Epithelial cell of esophagus (primary cell): ENCODE data around the gene NMUR1.
"Not testable (repeated sequence)": the region's sequence is repeated elsewhere in the genome, so short reads cannot be mapped to it uniquely, and the experiment has no call there.

Experiments used
- DNase-seq: peaks from one replicate; pipeline ENCODE4 v3.0.0; 2010; ENCODE audit warnings: low read depth
- H3K4me3 ChIP-seq: 2 replicates; pipeline ENCODE4 v1.5.1; 2011; ENCODE audit warnings: mild to moderate bottlenecking, low read length, control low read depth
- CTCF ChIP-seq: IDR thresholded peaks from 2 replicates; pipeline ENCODE4 v1.5.1; 2011; ENCODE audit warnings: low read depth, mild to moderate bottlenecking, low read length, control low read depth, inconsistent platforms; ENCODE audit not compliant: insufficient read depth; ENCODE audit errors: missing control alignments

NMUR1 gene

GRCh38 chr2:231571661-231572191 is 41.5 kb upstream of the NMUR1 start:
- H3K4me3 ChIP-seq: no peak overlapping the region
- peak; percentile 9 for DNase-seq
- TF ChIP-seq CTCF: no peak

- not testable (repeated sequence) for DNase-seq
These were observed 40.7 kb upstream of the NMUR1 start for GRCh38 chr2:231570915-231571314.

GRCh38 chr2:231568785-231569435 is 38.7 kb upstream of the NMUR1 start:
- no peak for DNase-seq
- TF ChIP-seq CTCF: no peak
- H3K4me3 ChIP-seq: no peak overlapping the region

More at GRCh38 chr2:231570915-231571314, 40.7 kb upstream of the NMUR1 start:
- not testable (repeated sequence) for H3K4me3 ChIP-seq

GRCh38 chr2:231568098-231568784 is 38.0 kb upstream of the NMUR1 start:
- no peak for DNase-seq
- no peak overlapping the region for H3K4me3 ChIP-seq
- TF ChIP-seq CTCF: no peak

GRCh38 chr2:231567159-231567558 is 36.9 kb upstream of the NMUR1 start:
- no peak for DNase-seq

GRCh38 chr2:231565887-231566594 is 35.8 kb upstream of the NMUR1 start:
- no peak overlapping the region for H3K4me3 ChIP-seq
- no peak for TF ChIP-seq CTCF
- DNase-seq: no peak

More at GRCh38 chr2:231567159-231567558, 36.9 kb upstream of the NMUR1 start:
- no peak overlapping the region for H3K4me3 ChIP-seq
- no peak for TF ChIP-seq CTCF

- DNase-seq: peak; percentile 71
- TF ChIP-seq CTCF: peak; percentile 83
- H3K4me3 ChIP-seq: no peak overlapping the region
These were observed 33.2 kb upstream of the NMUR1 start for GRCh38 chr2:231563378-231563961.
